ENCODE measurements around the gene KLF17.

GRCh38 chr1:44154049-44154448 lies 35.4 kb downstream of the KLF17 start:
- TF ChIP-seq POLR2A (IDR thresholded peaks at IDR 0.05; ENCODE audit: low read length), result no peak
- no peak for TF ChIP-seq GATA1 (IDR thresholded peaks at IDR 0.05; ENCODE audit: low read depth, low read length)
